Subcutaneous adipose tissue (tissue), 4 donors: ENCODE measurements around the gene SLC25A17. TPM values are rescaled to one million over a fixed set of nuclear protein-coding genes. Genes with fewer than 3 reads are reported as not detected.

ENCODE experiments used
- total RNA-seq, 4 donors: library from RNA; depleted of rRNA; stranded (reverse); fragments of >200 nt; gene quantifications; one replicate each; pipeline ENCODE4 v1.1.0, GENCODE V29; 2016
- TF ChIP-seq, protein P1 (sequence below): fragments of 450-650 bp; IDR thresholded peaks from one replicate; pipeline ENCODE4 v1.5.1; 2016; ENCODE audit warnings: low read depth, mild to moderate bottlenecking, control low read depth, antibody characterized with exemption, moderate library complexity

SLC25A17 gene
- total RNA-seq, 4 donors from 2014 or later, result 8.7 to 16.3 (median 13.8) TPM

- TF ChIP-seq, protein P1, sequence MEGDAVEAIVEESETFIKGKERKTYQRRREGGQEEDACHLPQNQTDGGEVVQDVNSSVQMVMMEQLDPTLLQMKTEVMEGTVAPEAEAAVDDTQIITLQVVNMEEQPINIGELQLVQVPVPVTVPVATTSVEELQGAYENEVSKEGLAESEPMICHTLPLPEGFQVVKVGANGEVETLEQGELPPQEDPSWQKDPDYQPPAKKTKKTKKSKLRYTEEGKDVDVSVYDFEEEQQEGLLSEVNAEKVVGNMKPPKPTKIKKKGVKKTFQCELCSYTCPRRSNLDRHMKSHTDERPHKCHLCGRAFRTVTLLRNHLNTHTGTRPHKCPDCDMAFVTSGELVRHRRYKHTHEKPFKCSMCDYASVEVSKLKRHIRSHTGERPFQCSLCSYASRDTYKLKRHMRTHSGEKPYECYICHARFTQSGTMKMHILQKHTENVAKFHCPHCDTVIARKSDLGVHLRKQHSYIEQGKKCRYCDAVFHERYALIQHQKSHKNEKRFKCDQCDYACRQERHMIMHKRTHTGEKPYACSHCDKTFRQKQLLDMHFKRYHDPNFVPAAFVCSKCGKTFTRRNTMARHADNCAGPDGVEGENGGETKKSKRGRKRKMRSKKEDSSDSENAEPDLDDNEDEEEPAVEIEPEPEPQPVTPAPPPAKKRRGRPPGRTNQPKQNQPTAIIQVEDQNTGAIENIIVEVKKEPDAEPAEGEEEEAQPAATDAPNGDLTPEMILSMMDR, result no peak
Observed at GRCh38 chr22:40829131-40829530, 10.0 kb upstream of the SLC25A17 start.

DNA sequence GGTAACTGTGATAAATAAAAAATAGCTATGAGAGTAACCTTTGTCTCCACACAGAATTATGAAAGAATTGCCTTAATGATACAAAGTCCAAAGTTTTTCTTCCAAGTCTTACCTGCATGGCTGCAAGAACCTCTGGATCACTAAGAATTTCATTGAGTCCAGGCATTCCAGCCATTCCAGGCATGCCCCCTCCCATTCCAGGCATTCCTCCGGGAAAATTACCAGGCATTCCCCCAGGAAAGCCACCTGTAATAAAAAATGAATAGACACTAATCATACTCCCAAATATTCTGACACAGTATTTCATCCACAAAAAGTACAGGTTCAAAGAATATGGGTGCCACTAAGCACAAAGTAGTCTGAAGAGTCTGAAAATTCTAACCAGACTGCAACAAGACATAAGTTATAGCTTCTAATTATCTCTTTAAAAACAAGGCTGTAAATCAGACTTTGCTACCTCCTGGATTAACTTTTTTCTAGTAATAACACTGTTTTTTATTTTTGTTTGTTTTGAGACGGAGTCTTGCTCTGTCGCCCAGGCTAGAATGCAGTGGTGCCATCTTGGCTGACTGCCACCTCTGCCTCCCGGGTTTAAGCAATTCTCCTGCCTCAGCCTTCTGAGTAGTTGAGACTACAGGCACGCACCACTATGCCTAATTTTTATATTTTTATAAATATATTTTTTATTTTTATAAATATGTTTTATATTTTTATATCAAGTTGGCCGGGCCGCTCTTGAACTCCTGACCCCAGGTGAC lies 8.0 kb upstream of the SLC25A17 start:
- TF ChIP-seq, protein P1, result no peak

DNA sequence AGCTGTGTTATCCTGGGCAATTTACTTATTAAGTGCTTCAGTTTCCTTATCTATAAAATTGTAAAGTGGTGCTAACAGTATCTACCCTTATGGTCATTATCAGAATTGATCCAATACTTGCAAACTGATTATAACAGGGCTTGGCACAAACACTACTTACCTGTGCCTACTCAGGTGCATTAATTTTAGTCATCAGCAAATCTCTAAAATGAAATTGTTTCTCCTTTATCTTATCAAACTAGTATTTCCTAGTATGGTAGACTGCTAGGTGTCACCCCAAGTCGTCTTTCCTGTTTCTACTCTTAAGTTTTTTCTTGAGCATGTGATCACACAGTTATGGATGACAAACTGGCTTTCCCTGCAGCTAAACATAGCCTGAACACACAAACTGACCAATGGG lies 4.3 kb upstream of the SLC25A17 start:
- TF ChIP-seq, protein P1, result no peak

GRCh38 chr22:40819599-40820140 lies 524 bp upstream of the SLC25A17 start:
- TF ChIP-seq, protein P1, result no peak

GRCh38 chr22:40818192-40818746 lies 877 bp downstream of the SLC25A17 start:
- TF ChIP-seq, protein P1, result no peak

- TF ChIP-seq, protein P1, result no peak
Observed at GRCh38 chr22:40817737-40818136, 1.4 kb downstream of the SLC25A17 start.

DNA sequence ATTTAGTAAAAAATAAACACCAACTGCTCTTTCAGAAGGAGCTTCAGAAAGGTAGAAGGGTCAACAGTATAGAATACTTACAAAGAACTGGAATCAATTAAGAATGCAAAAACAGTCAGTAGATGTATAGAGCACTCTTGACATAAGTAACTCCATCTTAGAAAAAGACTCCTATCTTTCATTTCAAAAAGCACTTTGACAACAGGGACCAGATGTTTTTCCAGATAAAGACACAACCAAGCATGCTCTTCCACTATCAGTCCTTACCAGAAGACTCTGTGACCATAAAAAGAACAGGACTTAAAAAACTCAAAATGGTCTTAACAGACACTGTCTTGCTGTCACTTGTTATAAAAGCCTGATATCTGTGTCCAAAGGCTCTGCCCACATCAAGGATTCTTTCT lies 5.2 kb downstream of the SLC25A17 start:
- TF ChIP-seq, protein P1, result no peak
